BJ (cell line): ENCODE data around the gene PTPRB. TPM values are rescaled to one million over a fixed set of nuclear protein-coding genes. Genes with fewer than 3 reads are reported as not detected.

Experiments used
- CTCF ChIA-PET: fragments of 350-600 bp; formaldehyde crosslinking; extraction: SDS; loops from one replicate; lab custom pipeline; 2021; ENCODE audit warnings: antibody characterized with exemption, inconsistent platforms; lab: Yijun Ruan, JAX
- POLR2A ChIA-PET: fragments of 300-600 bp; sonication (Branson Sonifier 250); formaldehyde crosslinking; extraction: SDS; loops from one replicate; lab custom pipeline; 2021; ENCODE audit warnings: antibody characterized with exemption; lab: Charles Lee
- DNase-seq: peaks from one replicate; pipeline ENCODE4 v3.0.0-alpha.2; 2011; ENCODE audit warnings: low read depth
- H3K27me3 ChIP-seq: 2 replicates; pipeline ENCODE4 v1.6.0; 2011; ENCODE audit warnings: low read length; ENCODE audit not compliant: control insufficient read depth, insufficient read depth
- H3K36me3 ChIP-seq: 2 replicates; pipeline ENCODE4 v1.5.1; 2011; ENCODE audit warnings: low read length; ENCODE audit not compliant: control insufficient read depth, insufficient read depth
- H3K4me3 ChIP-seq: 2 replicates; pipeline ENCODE4 v1.5.1; 2011; ENCODE audit warnings: low read depth, mild to moderate bottlenecking, control low read depth, low read length
- polyA plus RNA-seq: library from polyadenylated mRNA; depleted of rRNA; stranded (reverse); fragments of >200 nt; gene quantifications from 2 replicates; pipeline ENCODE4 v1.2.3, GENCODE V29; 2011
- TF ChIP-seq, protein P1 (sequence below): IDR thresholded peaks from 2 replicates; pipeline ENCODE4 v1.5.1; 2011; ENCODE audit warnings: low read depth, mild to moderate bottlenecking, control low read depth, inconsistent platforms, low read length, moderate library complexity; ENCODE audit not compliant: insufficient read depth

Gene PTPRB
- polyA plus RNA-seq, 1 experiment: 1.7 TPM

DNA sequence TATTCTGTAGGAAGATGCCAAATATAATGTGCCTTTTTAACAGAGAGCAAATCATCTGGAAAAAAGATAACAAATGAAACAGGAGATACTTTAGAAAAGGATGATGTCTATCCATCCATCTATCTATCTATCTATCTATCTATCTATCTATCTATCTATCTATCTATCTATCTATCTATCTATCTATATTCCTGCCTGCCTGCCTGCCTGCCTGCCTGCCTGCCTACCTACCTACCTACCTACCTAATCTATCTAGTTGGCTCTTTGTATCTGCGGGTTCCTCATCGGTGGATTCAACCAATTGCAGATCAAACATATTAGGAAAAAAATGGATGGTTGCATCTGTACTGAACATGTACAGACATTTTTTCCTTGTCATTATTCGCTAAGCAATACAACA, 11.0 kb downstream of the PTPRB start:
- ChIA-PET CTCF (no interaction called here), POLR2A (no interaction called here)
- TF ChIP-seq, protein P1, sequence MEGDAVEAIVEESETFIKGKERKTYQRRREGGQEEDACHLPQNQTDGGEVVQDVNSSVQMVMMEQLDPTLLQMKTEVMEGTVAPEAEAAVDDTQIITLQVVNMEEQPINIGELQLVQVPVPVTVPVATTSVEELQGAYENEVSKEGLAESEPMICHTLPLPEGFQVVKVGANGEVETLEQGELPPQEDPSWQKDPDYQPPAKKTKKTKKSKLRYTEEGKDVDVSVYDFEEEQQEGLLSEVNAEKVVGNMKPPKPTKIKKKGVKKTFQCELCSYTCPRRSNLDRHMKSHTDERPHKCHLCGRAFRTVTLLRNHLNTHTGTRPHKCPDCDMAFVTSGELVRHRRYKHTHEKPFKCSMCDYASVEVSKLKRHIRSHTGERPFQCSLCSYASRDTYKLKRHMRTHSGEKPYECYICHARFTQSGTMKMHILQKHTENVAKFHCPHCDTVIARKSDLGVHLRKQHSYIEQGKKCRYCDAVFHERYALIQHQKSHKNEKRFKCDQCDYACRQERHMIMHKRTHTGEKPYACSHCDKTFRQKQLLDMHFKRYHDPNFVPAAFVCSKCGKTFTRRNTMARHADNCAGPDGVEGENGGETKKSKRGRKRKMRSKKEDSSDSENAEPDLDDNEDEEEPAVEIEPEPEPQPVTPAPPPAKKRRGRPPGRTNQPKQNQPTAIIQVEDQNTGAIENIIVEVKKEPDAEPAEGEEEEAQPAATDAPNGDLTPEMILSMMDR: no peak
- Histone ChIP-seq H3K27me3 (no peaks in the 10 kb centered on the region; the same call in none of the 2 replicates), H3K36me3 (no peaks in the 10 kb centered on the region), H3K4me3 (no peak overlapping the region)
- no peak for DNase-seq

DNA sequence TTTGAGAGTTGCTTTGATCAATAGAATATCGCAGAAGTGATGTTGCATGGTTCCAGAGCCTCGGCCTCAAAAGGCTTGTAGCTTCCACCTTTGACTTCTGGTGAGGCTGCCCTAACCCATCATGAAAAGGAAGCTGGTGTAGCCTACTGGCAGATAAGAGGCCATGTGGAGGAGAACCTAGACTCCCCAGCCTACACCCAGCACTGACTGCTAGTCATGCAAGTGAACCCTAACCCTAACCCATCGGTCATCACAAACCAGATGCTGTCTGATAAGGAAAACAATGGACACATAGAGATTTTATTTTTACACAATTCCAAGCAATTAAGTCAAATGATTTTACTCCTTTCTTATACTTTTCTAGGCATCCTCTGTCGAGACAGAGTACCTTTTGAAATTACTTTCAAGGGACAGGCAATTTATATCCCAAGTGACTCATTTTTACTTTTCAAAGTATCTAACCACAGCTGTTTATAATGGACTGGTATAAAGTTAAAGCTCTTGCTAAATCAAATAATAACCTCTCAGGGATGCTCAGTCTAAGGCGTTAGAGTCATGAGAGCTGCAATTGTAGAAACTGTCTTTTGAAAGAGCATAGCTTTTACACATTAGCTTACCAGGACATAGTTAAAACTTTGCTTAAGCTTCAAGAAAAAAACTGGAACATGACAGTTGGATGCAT, 17.6 kb downstream of the PTPRB start:
- peak; percentile 16 for DNase-seq
- ChIA-PET CTCF (interaction anchor here (0.6 to 1.8 kb wide), 5 partner anchors 10 to 308 kb away, joined by 3 to 6 read pairs (median 3); no protein-coding TSS in a partner anchor), POLR2A (interaction anchor here (0.9 kb wide), 1 partner anchor 13 kb away, joined by 3 read pairs; no protein-coding TSS in a partner anchor)
- H3K36me3 ChIP-seq: no peaks in the 10 kb centered on the region
- TF ChIP-seq, protein P1: no peak
- H3K4me3 ChIP-seq: no peak overlapping the region
- H3K27me3 ChIP-seq: no peaks in the 10 kb centered on the region; the same call in none of the 2 replicates

DNA sequence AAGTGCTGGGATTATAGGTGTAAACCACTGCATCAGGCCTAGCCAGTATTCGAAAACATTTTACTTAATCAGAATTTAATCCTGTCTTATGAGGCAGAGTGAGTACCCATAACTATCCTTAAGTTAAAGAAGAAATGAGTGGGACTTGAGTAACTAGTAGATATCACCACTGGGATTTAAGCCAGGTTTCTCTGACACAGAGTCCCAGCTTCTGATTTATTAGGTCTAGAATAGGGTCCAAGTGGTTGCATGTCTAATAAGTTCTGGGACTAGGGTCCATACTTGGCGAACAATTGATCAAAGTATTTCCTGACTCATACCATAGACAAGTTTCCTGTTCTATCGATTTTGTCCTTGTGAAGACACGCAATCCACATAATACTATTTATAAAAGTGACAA, 18.9 kb downstream of the PTPRB start:
- TF ChIP-seq, protein P1: no peak
- POLR2A ChIA-PET: no interaction called here
- no peak for DNase-seq
- H3K4me3 ChIP-seq: no peak overlapping the region
- H3K27me3 ChIP-seq: no peaks in the 10 kb centered on the region; the same call in 1 of the 2 replicates
- CTCF ChIA-PET: no interaction called here
- H3K36me3 ChIP-seq: no peaks in the 10 kb centered on the region

DNA sequence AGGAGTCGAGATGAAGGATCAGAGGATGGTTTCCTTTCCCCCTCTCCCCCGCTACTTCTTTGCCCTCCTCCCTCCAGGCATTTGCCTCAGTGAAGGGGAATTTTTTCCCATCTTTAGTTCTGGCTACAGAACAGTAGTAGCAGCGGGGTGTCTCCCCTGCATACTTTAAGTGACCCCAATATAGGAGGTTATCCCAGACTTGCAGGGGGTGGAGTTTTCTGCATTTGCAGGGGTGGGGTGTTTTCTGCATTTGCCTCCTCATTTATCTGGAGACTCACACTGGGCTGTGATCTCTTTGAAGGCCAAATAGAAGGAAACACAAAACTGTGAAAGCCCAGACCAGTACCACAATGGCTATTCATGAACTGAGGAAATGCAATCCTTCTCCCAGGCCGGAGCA, 19.8 kb downstream of the PTPRB start:
- no peak for DNase-seq
- Histone ChIP-seq H3K27me3 (no peaks in the 10 kb centered on the region), H3K4me3 (no peak overlapping the region), H3K36me3 (no peaks in the 10 kb centered on the region)
- ChIA-PET CTCF (no interaction called here), POLR2A (no interaction called here)
- TF ChIP-seq, protein P1: no peak

DNA sequence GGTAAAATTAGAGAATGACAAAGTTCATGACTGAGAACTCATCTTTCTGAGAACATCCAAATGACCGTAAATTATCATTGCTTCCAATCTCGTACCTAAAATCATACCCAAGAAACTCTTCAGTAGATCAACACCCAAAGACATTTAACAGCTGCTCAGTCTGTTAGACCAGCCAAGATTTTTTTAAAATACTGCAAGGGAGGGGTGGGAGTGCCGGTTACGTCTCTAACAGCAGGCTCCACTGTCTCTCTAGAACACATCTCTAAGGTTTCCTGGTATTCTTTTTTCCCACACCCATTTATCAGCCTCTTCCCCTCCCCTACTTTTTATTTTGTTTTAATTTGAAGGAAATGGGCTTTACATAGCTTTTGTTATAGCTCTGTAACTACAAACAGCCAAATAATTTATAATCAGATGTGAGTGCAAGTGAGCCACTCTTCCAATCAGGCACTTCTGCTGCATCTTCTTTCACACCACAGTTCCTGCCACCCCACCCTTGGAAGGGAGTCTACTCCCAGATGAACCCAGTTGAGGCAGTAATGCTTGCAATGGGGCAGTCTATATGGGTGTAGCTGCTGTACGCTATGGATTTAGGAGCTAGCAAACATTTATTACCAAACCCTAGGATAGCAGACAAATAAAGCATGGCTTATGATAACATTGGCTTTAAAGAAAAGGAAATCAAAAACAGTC, 21.9 kb downstream of the PTPRB start:
- H3K4me3 ChIP-seq: no peak overlapping the region
- CTCF ChIA-PET: interaction anchor here (2.0 kb wide), 1 partner anchor 104 kb away, joined by 5 read pairs; no protein-coding TSS in a partner anchor
- TF ChIP-seq, protein P1: no peak
- DNase-seq: no peak
- H3K27me3 ChIP-seq: no peaks in the 10 kb centered on the region
- no peaks in the 10 kb centered on the region for H3K36me3 ChIP-seq
- POLR2A ChIA-PET: no interaction called here
